Neural cell (in vitro differentiated cells): Measurements from ENCODE around the gene SRSF8.

Experiments used
- EZH2 ChIP-seq: fragments of 200-600, 300-800 bp; shearing (Covaris generic), sonication (generic); IDR thresholded peaks from 2 replicates; pipeline ENCODE4 v1.6.1; 2014; ENCODE audit warnings: antibody characterized with exemption, low read length, borderline replicate concordance, mild to moderate bottlenecking; ENCODE audit not compliant: insufficient read depth, poor library complexity, severe bottlenecking
- POLR2AphosphoS5 ChIP-seq: IDR thresholded peaks from 2 replicates; pipeline ENCODE4 v1.6.1; 2012
- RAD21 ChIP-seq: fragments of 450-650 bp; conservative IDR thresholded peaks from 2 replicates; pipeline ENCODE4 v1.6.1; 2014; ENCODE audit warnings: antibody characterized with exemption, mild to moderate bottlenecking, moderate library complexity
- TF ChIP-seq, protein P1 (sequence below): fragments of 450-650 bp; IDR thresholded peaks from 2 replicates; pipeline ENCODE4 v1.5.1; 2014; ENCODE audit warnings: antibody characterized with exemption, mild to moderate bottlenecking, moderate library complexity; ENCODE audit not compliant: poor library complexity, severe bottlenecking
- TF ChIP-seq, protein P2 (sequence below): IDR thresholded peaks from 2 replicates; pipeline ENCODE4 v1.6.1; 2012; ENCODE audit warnings: borderline replicate concordance

DNA sequence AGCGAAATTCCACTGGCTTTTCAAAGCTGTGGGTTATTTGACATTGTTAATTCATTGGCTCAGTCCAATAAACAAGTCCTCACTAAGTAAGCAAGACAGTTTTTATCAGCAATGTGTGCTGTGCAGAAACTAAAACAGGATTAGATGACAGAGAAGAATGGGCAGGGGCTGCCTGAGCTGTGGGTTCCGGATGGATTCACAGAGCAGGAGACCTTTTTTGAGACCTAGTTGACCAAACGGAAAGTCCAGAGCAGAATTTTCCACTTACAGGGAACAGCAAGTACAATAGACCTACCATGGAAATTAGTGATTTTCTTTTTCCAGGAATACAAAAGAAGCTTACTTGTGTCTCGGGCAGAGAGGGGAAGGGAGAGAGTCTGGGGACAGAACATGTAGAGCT is 22.7 kb upstream of the SRSF8 start:
- TF ChIP-seq, protein P1, sequence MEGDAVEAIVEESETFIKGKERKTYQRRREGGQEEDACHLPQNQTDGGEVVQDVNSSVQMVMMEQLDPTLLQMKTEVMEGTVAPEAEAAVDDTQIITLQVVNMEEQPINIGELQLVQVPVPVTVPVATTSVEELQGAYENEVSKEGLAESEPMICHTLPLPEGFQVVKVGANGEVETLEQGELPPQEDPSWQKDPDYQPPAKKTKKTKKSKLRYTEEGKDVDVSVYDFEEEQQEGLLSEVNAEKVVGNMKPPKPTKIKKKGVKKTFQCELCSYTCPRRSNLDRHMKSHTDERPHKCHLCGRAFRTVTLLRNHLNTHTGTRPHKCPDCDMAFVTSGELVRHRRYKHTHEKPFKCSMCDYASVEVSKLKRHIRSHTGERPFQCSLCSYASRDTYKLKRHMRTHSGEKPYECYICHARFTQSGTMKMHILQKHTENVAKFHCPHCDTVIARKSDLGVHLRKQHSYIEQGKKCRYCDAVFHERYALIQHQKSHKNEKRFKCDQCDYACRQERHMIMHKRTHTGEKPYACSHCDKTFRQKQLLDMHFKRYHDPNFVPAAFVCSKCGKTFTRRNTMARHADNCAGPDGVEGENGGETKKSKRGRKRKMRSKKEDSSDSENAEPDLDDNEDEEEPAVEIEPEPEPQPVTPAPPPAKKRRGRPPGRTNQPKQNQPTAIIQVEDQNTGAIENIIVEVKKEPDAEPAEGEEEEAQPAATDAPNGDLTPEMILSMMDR: no peak
- TF ChIP-seq POLR2AphosphoS5: no peak
- TF ChIP-seq, protein P2, sequence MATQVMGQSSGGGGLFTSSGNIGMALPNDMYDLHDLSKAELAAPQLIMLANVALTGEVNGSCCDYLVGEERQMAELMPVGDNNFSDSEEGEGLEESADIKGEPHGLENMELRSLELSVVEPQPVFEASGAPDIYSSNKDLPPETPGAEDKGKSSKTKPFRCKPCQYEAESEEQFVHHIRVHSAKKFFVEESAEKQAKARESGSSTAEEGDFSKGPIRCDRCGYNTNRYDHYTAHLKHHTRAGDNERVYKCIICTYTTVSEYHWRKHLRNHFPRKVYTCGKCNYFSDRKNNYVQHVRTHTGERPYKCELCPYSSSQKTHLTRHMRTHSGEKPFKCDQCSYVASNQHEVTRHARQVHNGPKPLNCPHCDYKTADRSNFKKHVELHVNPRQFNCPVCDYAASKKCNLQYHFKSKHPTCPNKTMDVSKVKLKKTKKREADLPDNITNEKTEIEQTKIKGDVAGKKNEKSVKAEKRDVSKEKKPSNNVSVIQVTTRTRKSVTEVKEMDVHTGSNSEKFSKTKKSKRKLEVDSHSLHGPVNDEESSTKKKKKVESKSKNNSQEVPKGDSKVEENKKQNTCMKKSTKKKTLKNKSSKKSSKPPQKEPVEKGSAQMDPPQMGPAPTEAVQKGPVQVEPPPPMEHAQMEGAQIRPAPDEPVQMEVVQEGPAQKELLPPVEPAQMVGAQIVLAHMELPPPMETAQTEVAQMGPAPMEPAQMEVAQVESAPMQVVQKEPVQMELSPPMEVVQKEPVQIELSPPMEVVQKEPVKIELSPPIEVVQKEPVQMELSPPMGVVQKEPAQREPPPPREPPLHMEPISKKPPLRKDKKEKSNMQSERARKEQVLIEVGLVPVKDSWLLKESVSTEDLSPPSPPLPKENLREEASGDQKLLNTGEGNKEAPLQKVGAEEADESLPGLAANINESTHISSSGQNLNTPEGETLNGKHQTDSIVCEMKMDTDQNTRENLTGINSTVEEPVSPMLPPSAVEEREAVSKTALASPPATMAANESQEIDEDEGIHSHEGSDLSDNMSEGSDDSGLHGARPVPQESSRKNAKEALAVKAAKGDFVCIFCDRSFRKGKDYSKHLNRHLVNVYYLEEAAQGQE: no peak
- no peak for TF ChIP-seq EZH2
- no peak for TF ChIP-seq RAD21
